Trophoblast cell (in vitro differentiated cells and primary cell): ENCODE data around the gene ACSM4.

ENCODE experiments used
- DNase-seq, 2 donors: peaks; one replicate each; pipeline ENCODE4 v3.0.0-alpha.2; 2016
- H2AFZ ChIP-seq: 2 replicates; pipeline ENCODE4 v1.6.1; 2013; ENCODE audit warnings: low read length, moderate library complexity, mild to moderate bottlenecking; ENCODE audit not compliant: insufficient read depth, poor library complexity
- H2AK5ac ChIP-seq: 2 replicates; pipeline ENCODE4 v1.6.1; 2013; ENCODE audit warnings: mild to moderate bottlenecking, low read length
- H2BK120ac ChIP-seq: 2 replicates; pipeline ENCODE4 v1.6.1; 2013; ENCODE audit warnings: low read length, mild to moderate bottlenecking, moderate library complexity; ENCODE audit not compliant: insufficient read depth, poor library complexity
- H2BK12ac ChIP-seq: 2 replicates; pipeline ENCODE4 v1.6.1; 2013; ENCODE audit warnings: mild to moderate bottlenecking, low read length, moderate library complexity
- H2BK5ac ChIP-seq: 2 replicates; pipeline ENCODE4 v1.6.1; 2013; ENCODE audit warnings: low read length, low read depth, moderate library complexity, mild to moderate bottlenecking; ENCODE audit not compliant: poor library complexity
- H3K14ac ChIP-seq: 2 replicates; pipeline ENCODE4 v1.6.1; 2013; ENCODE audit warnings: mild to moderate bottlenecking, low read length
- H3K18ac ChIP-seq: 2 replicates; pipeline ENCODE4 v1.6.1; 2013; ENCODE audit warnings: mild to moderate bottlenecking, low read length
- H3K23ac ChIP-seq: 2 replicates; pipeline ENCODE4 v1.6.1; 2013; ENCODE audit warnings: low read length
- H3K27ac ChIP-seq: 2 replicates; pipeline ENCODE4 v1.5.1; 2013; ENCODE audit warnings: low read depth, mild to moderate bottlenecking, inconsistent platforms, low read length, moderate library complexity
- H3K27me3 ChIP-seq: 2 replicates; pipeline ENCODE4 v1.6.1; 2013; ENCODE audit warnings: inconsistent platforms, mild to moderate bottlenecking, low read length, moderate library complexity; ENCODE audit not compliant: insufficient read depth
- H3K36me3 ChIP-seq, 2 experiments: 1 replicate in 1 of 2; 2 replicates in 1 of 2; pipeline ENCODE4 v1.6.1; 2013; ENCODE audit warnings: low read length in 2 of 2, mild to moderate bottlenecking in 2 of 2, moderate library complexity in 1 of 2; ENCODE audit not compliant: insufficient read depth in 2 of 2, control insufficient read depth in 1 of 2
- H3K4ac ChIP-seq: 2 replicates; pipeline ENCODE4 v1.6.1; 2013; ENCODE audit warnings: low read depth, mild to moderate bottlenecking, low read length, moderate library complexity
- H3K4me1 ChIP-seq, 2 experiments: 1 replicate in 1 of 2; 2 replicates in 1 of 2; pipeline ENCODE4 v1.6.1; 2013; ENCODE audit warnings: low read length in 2 of 2, mild to moderate bottlenecking in 2 of 2, moderate library complexity in 1 of 2; ENCODE audit not compliant: insufficient read depth in 2 of 2, control insufficient read depth in 1 of 2
- H3K4me2 ChIP-seq: 2 replicates; pipeline ENCODE4 v1.6.1; 2013; ENCODE audit warnings: inconsistent platforms, mild to moderate bottlenecking, low read length, moderate library complexity
- H3K4me3 ChIP-seq: 2 replicates; pipeline ENCODE4 v1.5.1; 2013; ENCODE audit warnings: mild to moderate bottlenecking, low read depth, low read length, inconsistent platforms
- H3K79me1 ChIP-seq: one replicate; pipeline ENCODE4 v1.6.1; 2013; ENCODE audit warnings: low read length
- H3K79me2 ChIP-seq: 2 replicates; pipeline ENCODE4 v1.6.1; 2013; ENCODE audit warnings: low read length, mild to moderate bottlenecking; ENCODE audit not compliant: control insufficient read depth, insufficient read depth, poor library complexity
- H3K9ac ChIP-seq: 2 replicates; pipeline ENCODE4 v1.6.1; 2013; ENCODE audit warnings: mild to moderate bottlenecking, low read length
- H3K9me3 ChIP-seq: 2 replicates; pipeline ENCODE4 v1.6.1; 2013; ENCODE audit warnings: low read depth, mild to moderate bottlenecking, control low read depth, inconsistent platforms, low read length; ENCODE audit not compliant: insufficient read depth
- H4K12ac ChIP-seq: 2 replicates; pipeline ENCODE4 v1.6.1; 2013; ENCODE audit warnings: low read depth, mild to moderate bottlenecking, low read length, moderate library complexity
- H4K8ac ChIP-seq: 2 replicates; pipeline ENCODE4 v1.6.1; 2013; ENCODE audit warnings: low read depth, mild to moderate bottlenecking, low read length, moderate library complexity
- H4K91ac ChIP-seq: one replicate; pipeline ENCODE4 v1.6.1; 2013; ENCODE audit warnings: low read depth, mild to moderate bottlenecking, low read length, moderate library complexity
- WGBS: extraction: QIAGEN DNeasy Blood & Tissue Kit; methylation state at CpG from one replicate; pipeline ENCODE4 v1.1.7; 2013; ENCODE audit warnings: missing lambda C conversion rate; ENCODE audit not compliant: insufficient read length, insufficient coverage; ENCODE audit errors: extremely low coverage; 5-methylcytosine and 5-hydroxymethylcytosine counted together

ACSM4 gene

DNA sequence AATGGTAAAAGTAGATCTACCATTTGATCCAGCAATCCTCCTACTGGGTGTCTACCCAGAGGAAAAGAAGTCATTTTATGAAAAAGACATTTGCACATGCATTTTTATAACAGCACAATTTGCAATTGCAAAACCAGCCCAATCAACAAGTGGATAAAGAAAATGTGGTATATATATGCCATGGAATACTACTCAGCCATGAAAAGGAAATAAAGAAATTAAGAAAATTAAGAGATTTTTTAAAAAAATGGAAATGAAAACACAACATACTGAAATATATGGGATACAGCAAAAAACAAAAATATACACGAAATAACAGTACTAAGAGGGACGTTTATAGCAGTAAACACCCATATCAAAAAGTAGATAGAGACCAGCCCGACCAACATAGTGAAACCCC lies 58.9 kb downstream of the ACSM4 start:
- Histone ChIP-seq H3K27ac (no peak overlapping the region), H2BK5ac (no peak overlapping the region), H3K4me3 (no peak overlapping the region), H2AFZ (no peak overlapping the region), H4K12ac (no peak overlapping the region), H3K9me3 (no peaks in the 10 kb centered on the region), H4K8ac (no peak overlapping the region), H3K9ac (no peak overlapping the region), H2BK120ac (no peak overlapping the region), H4K91ac (no peak overlapping the region), H3K18ac (no peak overlapping the region), H3K4me2 (no peak overlapping the region), H2AK5ac (no peak overlapping the region), H3K27me3 (no peaks in the 10 kb centered on the region), H3K23ac (no peak overlapping the region), H3K4ac (no peak overlapping the region), H3K79me1 (no peaks in the 10 kb centered on the region), H3K4me1 (no peaks in the 10 kb centered on the region), H3K79me2 (no peaks in the 10 kb centered on the region), H2BK12ac (no peak overlapping the region), H3K14ac (no peak overlapping the region), H3K36me3 (no peaks in the 10 kb centered on the region)
- whole genome bisulfite sequencing: no CpG with 5 or more reads among the region's 3 CpGs
- no peak for DNase-seq

GRCh38 chr12:7369274-7369729 lies 65.4 kb downstream of the ACSM4 start:
- no peak overlapping the region for H3K14ac ChIP-seq
- no peak overlapping the region for H3K23ac ChIP-seq
- no peaks in the 10 kb centered on the region for H3K79me1 ChIP-seq
- no peak overlapping the region for H2BK12ac ChIP-seq
- no peaks in the 10 kb centered on the region for H3K4me1 ChIP-seq
- no peak overlapping the region for H2AK5ac ChIP-seq
- H2AFZ ChIP-seq: no peak overlapping the region
- H4K12ac ChIP-seq: no peak overlapping the region
- no peak overlapping the region for H2BK5ac ChIP-seq
- H3K4ac ChIP-seq: no peak overlapping the region
- no peaks in the 10 kb centered on the region for H3K9me3 ChIP-seq
- no peak overlapping the region for H3K4me2 ChIP-seq
- H3K27me3 ChIP-seq: no peaks in the 10 kb centered on the region
- peak; percentile 16 to 18 for DNase-seq
- no peaks in the 10 kb centered on the region for H3K36me3 ChIP-seq
- no peak overlapping the region for H3K27ac ChIP-seq
- no peak overlapping the region for H2BK120ac ChIP-seq
- no peak overlapping the region for H3K18ac ChIP-seq
- H4K8ac ChIP-seq: no peak overlapping the region
- H3K4me3 ChIP-seq: no peak overlapping the region
- WGBS: no CpG with 5 or more reads among the region's 10 CpGs
- H3K9ac ChIP-seq: no peak overlapping the region
- H4K91ac ChIP-seq: no peak overlapping the region
- no peaks in the 10 kb centered on the region for H3K79me2 ChIP-seq

DNA sequence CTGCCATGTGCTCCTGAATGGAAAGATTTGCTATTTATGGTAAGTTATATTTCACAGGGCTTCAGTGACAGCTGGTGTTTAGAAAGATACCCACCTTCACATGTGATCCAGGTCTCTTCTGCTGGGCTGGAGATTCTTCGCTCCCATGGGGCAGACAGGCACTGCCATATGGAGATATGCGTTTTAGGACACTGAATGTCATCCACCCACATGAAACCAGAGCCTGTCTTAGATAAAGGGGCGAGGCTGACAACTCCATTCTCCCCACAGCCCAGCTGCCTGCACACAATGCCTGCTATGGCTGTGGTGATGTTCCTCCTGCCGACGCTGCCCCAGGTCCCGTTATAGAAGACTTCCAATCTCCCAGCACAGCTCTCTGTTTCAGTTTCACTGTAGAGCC lies 69.4 kb downstream of the ACSM4 start:
- Histone ChIP-seq H2AK5ac (no peak overlapping the region), H3K4me3 (no peak overlapping the region), H3K9ac (no peak overlapping the region), H2BK12ac (no peak overlapping the region), H3K36me3 (no peaks in the 10 kb centered on the region), H3K14ac (no peak overlapping the region), H4K8ac (no peak overlapping the region), H2BK5ac (no peak overlapping the region), H3K27ac (no peak overlapping the region), H3K27me3 (no peaks in the 10 kb centered on the region), H2AFZ (no peak overlapping the region), H4K12ac (no peak overlapping the region), H3K23ac (no peak overlapping the region), H3K18ac (no peak overlapping the region), H4K91ac (no peak overlapping the region), H3K4me1 (no peaks in the 10 kb centered on the region), H3K4me2 (no peak overlapping the region), H3K9me3 (no peaks in the 10 kb centered on the region), H3K79me1 (no peaks in the 10 kb centered on the region), H3K79me2 (no peaks in the 10 kb centered on the region), H2BK120ac (no peak overlapping the region), H3K4ac (no peak overlapping the region)
- WGBS: no CpG with 5 or more reads among the region's 6 CpGs
- DNase-seq: no peak

DNA sequence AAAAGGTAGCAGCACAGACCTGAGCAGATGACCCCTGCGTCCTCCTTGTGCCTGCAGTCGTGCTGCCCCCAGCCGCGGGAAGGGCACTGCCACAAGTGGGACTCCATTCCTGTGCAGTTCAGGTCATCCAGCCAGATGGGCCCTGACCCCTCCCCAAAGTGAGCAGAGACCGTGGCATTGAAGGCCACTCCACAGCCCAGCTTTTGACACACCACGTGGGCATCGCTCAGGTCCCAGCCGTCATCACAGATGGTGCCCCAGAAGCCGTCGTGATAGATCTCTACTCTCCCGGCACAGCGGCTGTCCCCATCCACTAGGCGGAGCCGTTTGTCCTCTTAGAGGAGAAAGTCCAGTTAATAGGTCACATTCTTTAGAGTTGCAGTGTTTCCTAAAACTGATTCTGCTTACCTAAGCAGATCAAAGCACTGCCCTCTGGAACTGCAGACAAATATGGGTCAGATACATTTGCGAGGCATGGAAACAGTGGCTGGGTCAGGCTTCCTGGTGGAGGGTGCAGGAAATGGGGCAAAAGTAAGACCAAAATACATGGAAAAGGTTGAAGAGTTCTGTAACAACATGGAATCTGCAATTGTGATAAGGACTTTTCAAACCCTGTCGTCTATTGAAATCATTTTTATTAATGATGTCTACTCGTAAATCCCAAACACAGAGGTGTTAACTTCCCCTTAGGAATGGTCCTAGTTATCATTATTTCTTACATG lies 70.7 kb downstream of the ACSM4 start:
- H3K18ac ChIP-seq: no peak overlapping the region
- no peak overlapping the region for H3K4me3 ChIP-seq
- no peaks in the 10 kb centered on the region for H3K27me3 ChIP-seq
- H2BK12ac ChIP-seq: no peak overlapping the region
- H2BK120ac ChIP-seq: no peak overlapping the region
- no peak overlapping the region for H4K8ac ChIP-seq
- WGBS: no CpG with 5 or more reads among the region's 17 CpGs
- no peaks in the 10 kb centered on the region for H3K9me3 ChIP-seq
- H3K14ac ChIP-seq: no peak overlapping the region
- no peak overlapping the region for H3K4ac ChIP-seq
- H2AK5ac ChIP-seq: no peak overlapping the region
- no peaks in the 10 kb centered on the region for H3K79me2 ChIP-seq
- no peaks in the 10 kb centered on the region for H3K4me1 ChIP-seq
- H4K12ac ChIP-seq: no peak overlapping the region
- no peak overlapping the region for H2BK5ac ChIP-seq
- no peak overlapping the region for H2AFZ ChIP-seq
- no peak overlapping the region for H3K27ac ChIP-seq
- H3K4me2 ChIP-seq: no peak overlapping the region
- peak; percentile 15 to 60 for DNase-seq
- H4K91ac ChIP-seq: no peak overlapping the region
- H3K36me3 ChIP-seq: no peaks in the 10 kb centered on the region
- H3K23ac ChIP-seq: no peak overlapping the region
- no peaks in the 10 kb centered on the region for H3K79me1 ChIP-seq
- no peak overlapping the region for H3K9ac ChIP-seq
